Upper lobe of left lung (tissue), 6 donors: Measurements from ENCODE around the gene SP140. TPM values are rescaled to one million over a fixed set of nuclear protein-coding genes. Genes with fewer than 3 reads are reported as not detected.

Experiments
- ATAC-seq, 2 donors: fragments of 200-7000 bp; cut with Tn5 transposase; one replicate each; pipeline ENCODE4 v1.9.1; 2022; ENCODE audit warnings: mild to moderate bottlenecking in 2 of 2, moderate library complexity in 2 of 2; ENCODE audit not compliant: low FRiP score in 2 of 2
- DNase-seq, 2 donors: peaks; one replicate each; pipeline ENCODE4 v3.0.0-alpha.2; 2019 to 2020
- H3K27ac ChIP-seq, 4 donors: fragments of 200-600 bp; sonication (generic); one replicate each; pipeline ENCODE4 v1.5.1; 2016 to 2019
- H3K27me3 ChIP-seq, 4 donors: fragments of 200-600 bp; sonication (generic); one replicate each; pipeline ENCODE4 v1.5.1; 2017 to 2019
- H3K36me3 ChIP-seq, 4 donors: fragments of 200-600 bp; sonication (generic); one replicate each; pipeline ENCODE4 v1.5.1; 2016 to 2019
- H3K4me1 ChIP-seq, 4 donors: fragments of 200-600 bp; sonication (generic); one replicate each; pipeline ENCODE4 v1.5.1; 2018 to 2019
- H3K4me3 ChIP-seq, 4 donors: fragments of 200-600 bp; sonication (generic); one replicate each; pipeline ENCODE4 v1.5.1; 2017 to 2019; ENCODE audit warnings: mild to moderate bottlenecking in 2 of 4, moderate library complexity in 1 of 4
- H3K9me3 ChIP-seq, 4 donors: fragments of 200-600 bp; sonication (generic); one replicate each; pipeline ENCODE4 v1.5.1; 2018 to 2019
- EP300 ChIP-seq, 4 donors: sonication (generic); formaldehyde crosslinking; IDR thresholded peaks; one replicate each; pipeline ENCODE4 v1.5.1; 2017; ENCODE audit warnings: antibody characterized with exemption in 4 of 4, control low read depth in 2 of 4
- POLR2A ChIP-seq, 4 donors: fragments of 450-650 bp; IDR thresholded peaks; one replicate each; pipeline ENCODE4 v1.5.1; 2016 to 2017; ENCODE audit warnings: antibody characterized with exemption in 4 of 4, mild to moderate bottlenecking in 2 of 4
- POLR2AphosphoS5 ChIP-seq, 2 donors: sonication (generic); formaldehyde crosslinking; IDR thresholded peaks; one replicate each; pipeline ENCODE4 v1.5.1; 2017; ENCODE audit warnings: antibody characterized with exemption in 2 of 2
- WGBS, 2 donors: methylation state at CpG; one replicate each; pipeline ENCODE4 v1.1.5; 2017 to 2018; 5-methylcytosine and 5-hydroxymethylcytosine counted together
- total RNA-seq, 6 donors: library from RNA; depleted of rRNA in 4 of 6; stranded (reverse); fragments of >200 nt in 4 of 6; gene quantifications; one replicate each; pipeline versions ENCODE4 v1.1.0 to v1.2.1, GENCODE V29; 2016 to 2021
- TF ChIP-seq, protein P1 (sequence below), 6 experiments: fragments of 450-650 bp in 4 of 6; fragments of 200-600 bp in 2 of 6; sonication (generic) in 2 of 6; IDR thresholded peaks; one replicate each; pipeline ENCODE4 v1.5.1; 2016 to 2019; ENCODE audit warnings: antibody characterized with exemption in 6 of 6
- donor health status: DM: no; HTN: no; CAD: no; lungs with moderate emphysema.
- donor health status: DM: no; HTN: yes; CAD: no; lungs with severe emphysema.

Gene SP140
- total RNA-seq, 6 donors from 2014 or later: 5.1 to 15.7 (median 9.7) TPM

- no peaks in the 10 kb centered on the region for H3K36me3 ChIP-seq
- H3K27me3 ChIP-seq: no peaks in the 10 kb centered on the region
- DNase-seq (no peak), ATAC-seq (no peak)
- H3K4me3 ChIP-seq: no peak overlapping the region
- H3K9me3 ChIP-seq: peaks cover 0 to 7% (median 2%) of the 10 kb centered on the region in 4 donors
- TF ChIP-seq EP300 (IDR thresholded peaks at IDR 0.05): no peak
- TF ChIP-seq, protein P1, sequence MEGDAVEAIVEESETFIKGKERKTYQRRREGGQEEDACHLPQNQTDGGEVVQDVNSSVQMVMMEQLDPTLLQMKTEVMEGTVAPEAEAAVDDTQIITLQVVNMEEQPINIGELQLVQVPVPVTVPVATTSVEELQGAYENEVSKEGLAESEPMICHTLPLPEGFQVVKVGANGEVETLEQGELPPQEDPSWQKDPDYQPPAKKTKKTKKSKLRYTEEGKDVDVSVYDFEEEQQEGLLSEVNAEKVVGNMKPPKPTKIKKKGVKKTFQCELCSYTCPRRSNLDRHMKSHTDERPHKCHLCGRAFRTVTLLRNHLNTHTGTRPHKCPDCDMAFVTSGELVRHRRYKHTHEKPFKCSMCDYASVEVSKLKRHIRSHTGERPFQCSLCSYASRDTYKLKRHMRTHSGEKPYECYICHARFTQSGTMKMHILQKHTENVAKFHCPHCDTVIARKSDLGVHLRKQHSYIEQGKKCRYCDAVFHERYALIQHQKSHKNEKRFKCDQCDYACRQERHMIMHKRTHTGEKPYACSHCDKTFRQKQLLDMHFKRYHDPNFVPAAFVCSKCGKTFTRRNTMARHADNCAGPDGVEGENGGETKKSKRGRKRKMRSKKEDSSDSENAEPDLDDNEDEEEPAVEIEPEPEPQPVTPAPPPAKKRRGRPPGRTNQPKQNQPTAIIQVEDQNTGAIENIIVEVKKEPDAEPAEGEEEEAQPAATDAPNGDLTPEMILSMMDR (IDR thresholded peaks at IDR 0.05): no peak
- TF ChIP-seq POLR2A (IDR thresholded peaks at IDR 0.05): no peak
- TF ChIP-seq POLR2AphosphoS5 (IDR thresholded peaks at IDR 0.05): no peak
- H3K4me1 ChIP-seq: peaks cover 0 to 8% (median 3%) of the 10 kb centered on the region in 4 donors
- WGBS, 2 donors: 98 to 100% methylated on average over 1 of the region's 1 CpG
- no peak overlapping the region for H3K27ac ChIP-seq
Observed at GRCh38 chr2:230346465-230346864, 120.9 kb downstream of the SP140 start.

DNA sequence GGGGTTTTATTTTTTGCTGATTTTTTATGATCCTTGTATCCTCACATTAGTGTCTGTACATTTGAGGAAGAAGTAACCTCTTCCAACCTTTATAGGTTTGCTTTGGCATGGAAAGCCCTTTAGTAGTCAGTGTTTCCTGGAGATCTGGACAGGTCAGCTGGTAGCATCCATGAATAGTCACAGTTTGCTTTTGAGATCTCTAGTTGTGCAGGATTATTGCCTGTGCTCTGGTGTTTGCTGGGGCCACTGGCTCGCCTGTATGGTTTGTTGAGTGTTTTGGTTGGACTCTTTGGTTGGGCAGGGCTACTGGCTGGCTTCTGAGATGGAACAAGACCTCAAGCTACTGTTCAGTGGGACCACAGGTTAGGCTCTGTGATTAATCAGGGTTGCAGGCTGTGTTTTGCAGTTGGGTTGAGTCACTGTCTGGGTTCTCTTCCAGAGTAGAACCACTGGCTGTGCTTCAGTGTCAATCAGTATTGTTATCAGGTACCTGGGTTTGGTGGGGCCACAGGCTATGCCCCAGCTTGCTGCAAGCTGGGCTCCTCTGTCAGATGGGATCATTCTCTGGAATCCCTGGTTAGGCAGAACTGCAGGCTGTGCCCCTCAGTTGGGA, 121.5 kb downstream of the SP140 start:
- no peak overlapping the region for H3K27ac ChIP-seq
- H3K27me3 ChIP-seq: no peaks in the 10 kb centered on the region
- H3K36me3 ChIP-seq: no peaks in the 10 kb centered on the region
- no peak for DNase-seq
- WGBS, 2 donors: 100% methylated on average over 1 of the region's 1 CpG; no CpG with 5 or more reads in 1 of the 2 donors
- H3K4me1 ChIP-seq: peaks cover 0 to 8% (median 3%) of the 10 kb centered on the region in 4 donors
- ATAC-seq: no peak
- peaks cover 0 to 7% (median 2%) of the 10 kb centered on the region in 4 donors for H3K9me3 ChIP-seq
- TF ChIP-seq EP300 (IDR thresholded peaks at IDR 0.05) (no peak), POLR2A (IDR thresholded peaks at IDR 0.05) (no peak), POLR2AphosphoS5 (IDR thresholded peaks at IDR 0.05) (no peak)
- TF ChIP-seq, protein P1 (IDR thresholded peaks at IDR 0.05): no peak
- no peak overlapping the region for H3K4me3 ChIP-seq

GRCh38 chr2:230347659-230348305, 122.2 kb downstream of the SP140 start:
- no peak overlapping the region for H3K4me3 ChIP-seq
- no peak for DNase-seq
- peaks cover 0 to 7% (median 2%) of the 10 kb centered on the region in 4 donors for H3K9me3 ChIP-seq
- ATAC-seq: peak in 1 of 2 donors; percentile 14
- 80 to 89% methylated on average over 6 of the region's 6 CpGs for WGBS, 2 donors
- no peaks in the 10 kb centered on the region for H3K36me3 ChIP-seq
- H3K4me1 ChIP-seq: peaks cover 0 to 8% (median 3%) of the 10 kb centered on the region in 4 donors
- peak overlapping the region in 2 of 4 donors; percentile 6 to 27 for H3K27ac ChIP-seq
- no peaks in the 10 kb centered on the region for H3K27me3 ChIP-seq
- TF ChIP-seq POLR2AphosphoS5 (IDR thresholded peaks at IDR 0.05) (no peak), POLR2A (IDR thresholded peaks at IDR 0.05) (no peak), EP300 (IDR thresholded peaks at IDR 0.05) (no peak)
- TF ChIP-seq, protein P1 (IDR thresholded peaks at IDR 0.05): no peak

DNA sequence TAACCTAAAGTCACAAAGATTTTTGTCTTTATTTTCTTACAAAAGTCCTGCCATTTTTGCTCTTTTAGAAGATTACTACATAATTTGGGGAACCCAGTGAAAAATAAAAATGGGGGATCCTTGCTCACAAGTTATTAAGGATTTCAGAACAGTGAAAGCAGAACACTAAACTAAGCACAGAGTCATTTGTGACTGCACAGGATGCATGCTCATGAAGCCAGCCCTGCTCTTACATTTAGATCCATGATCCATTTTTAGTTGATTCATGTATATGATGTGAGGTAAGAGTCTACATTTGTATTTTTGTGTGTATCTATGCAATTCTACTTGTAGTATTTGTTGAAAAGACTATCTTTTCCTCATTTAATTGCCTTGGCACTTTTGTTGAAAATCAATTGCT, 123.3 kb downstream of the SP140 start:
- Histone ChIP-seq H3K27ac (no peak overlapping the region), H3K27me3 (no peaks in the 10 kb centered on the region), H3K4me1 (peaks cover 0 to 8% (median 3%) of the 10 kb centered on the region in 4 donors), H3K4me3 (no peak overlapping the region), H3K9me3 (peaks cover 0 to 7% (median 2%) of the 10 kb centered on the region in 4 donors), H3K36me3 (no peaks in the 10 kb centered on the region)
- ATAC-seq (no peak), DNase-seq (no peak)
- TF ChIP-seq, protein P1 (IDR thresholded peaks at IDR 0.05): no peak
- TF ChIP-seq EP300 (IDR thresholded peaks at IDR 0.05) (no peak), POLR2AphosphoS5 (IDR thresholded peaks at IDR 0.05) (no peak), POLR2A (IDR thresholded peaks at IDR 0.05) (no peak)
